Mesothelial cell of epicardium (in vitro differentiated cells): ENCODE results near the gene PCSK6. TPM values are rescaled to one million over a fixed set of nuclear protein-coding genes. Genes with fewer than 3 reads are reported as not detected.

Experiments
- DNase-seq, 2 experiments: peaks; one replicate each; pipeline ENCODE4 v3.0.0; 2021; ENCODE audit warnings: low spot score in 2 of 2; ENCODE audit not compliant: unreplicated experiment in 2 of 2
- H3K27ac Mint-ChIP-seq: 2 replicates; pipeline ENCODE4 v1.8.0; 2021; ENCODE audit warnings: mixed read lengths
- H3K27me3 Mint-ChIP-seq: 2 replicates; pipeline ENCODE4 v1.8.0; 2021; ENCODE audit warnings: low read depth, mixed read lengths
- H3K36me3 Mint-ChIP-seq: 2 replicates; pipeline ENCODE4 v1.8.0; 2021; ENCODE audit warnings: mixed read lengths
- H3K4me1 Mint-ChIP-seq: 2 replicates; pipeline ENCODE4 v1.8.0; 2021; ENCODE audit warnings: mixed read lengths
- H3K4me3 Mint-ChIP-seq: 2 replicates; pipeline ENCODE4 v1.8.0; 2021; ENCODE audit warnings: mild to moderate bottlenecking, moderate library complexity, mixed read lengths
- H3K9me3 Mint-ChIP-seq: 2 replicates; pipeline ENCODE4 v1.8.0; 2021; ENCODE audit warnings: mixed read lengths
- total RNA-seq: library from RNA; stranded (reverse); gene quantifications from 3 replicates; pipeline ENCODE4 v1.2.1, GENCODE V29; 2021
- TF ChIP-seq, protein P1 (sequence below): fragments of 200-600 bp; sonication (generic); IDR thresholded peaks from one replicate; pipeline ENCODE4 v1.5.0; 2021; ENCODE audit warnings: antibody characterized with exemption; ENCODE audit not compliant: unreplicated experiment

PCSK6 gene
- total RNA-seq, 1 donor from 2014 or later = 4.5 TPM

DNA sequence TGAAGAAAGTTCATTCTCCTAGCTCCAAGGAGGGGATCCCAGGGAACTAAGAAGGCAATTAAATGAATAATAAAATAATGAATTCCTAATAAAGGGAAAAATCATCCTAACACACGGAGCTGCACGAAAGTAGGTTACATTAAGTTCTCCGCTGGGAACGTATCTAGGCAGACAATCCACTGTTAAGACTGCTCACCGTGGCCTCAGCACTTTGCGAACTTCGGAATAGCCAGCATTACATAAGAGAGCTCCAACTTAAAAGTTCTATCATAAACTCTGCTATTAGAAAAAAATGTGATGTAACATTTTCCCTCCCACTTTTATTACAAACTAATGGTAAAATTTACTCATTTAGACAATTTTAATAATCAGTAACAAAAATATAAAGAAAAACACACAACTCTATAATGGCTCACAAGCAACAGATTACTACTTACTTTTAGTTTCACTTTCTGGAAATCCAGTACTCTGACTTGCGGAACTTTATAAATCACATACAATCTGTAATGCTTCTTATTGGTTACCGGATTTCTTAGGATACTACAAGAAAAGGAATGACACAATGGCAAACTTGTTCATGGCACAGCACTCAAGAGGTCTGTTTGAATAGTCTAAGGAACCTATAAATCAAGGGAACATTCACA, 202.9 kb downstream of the PCSK6 start:
- TF ChIP-seq, protein P1, sequence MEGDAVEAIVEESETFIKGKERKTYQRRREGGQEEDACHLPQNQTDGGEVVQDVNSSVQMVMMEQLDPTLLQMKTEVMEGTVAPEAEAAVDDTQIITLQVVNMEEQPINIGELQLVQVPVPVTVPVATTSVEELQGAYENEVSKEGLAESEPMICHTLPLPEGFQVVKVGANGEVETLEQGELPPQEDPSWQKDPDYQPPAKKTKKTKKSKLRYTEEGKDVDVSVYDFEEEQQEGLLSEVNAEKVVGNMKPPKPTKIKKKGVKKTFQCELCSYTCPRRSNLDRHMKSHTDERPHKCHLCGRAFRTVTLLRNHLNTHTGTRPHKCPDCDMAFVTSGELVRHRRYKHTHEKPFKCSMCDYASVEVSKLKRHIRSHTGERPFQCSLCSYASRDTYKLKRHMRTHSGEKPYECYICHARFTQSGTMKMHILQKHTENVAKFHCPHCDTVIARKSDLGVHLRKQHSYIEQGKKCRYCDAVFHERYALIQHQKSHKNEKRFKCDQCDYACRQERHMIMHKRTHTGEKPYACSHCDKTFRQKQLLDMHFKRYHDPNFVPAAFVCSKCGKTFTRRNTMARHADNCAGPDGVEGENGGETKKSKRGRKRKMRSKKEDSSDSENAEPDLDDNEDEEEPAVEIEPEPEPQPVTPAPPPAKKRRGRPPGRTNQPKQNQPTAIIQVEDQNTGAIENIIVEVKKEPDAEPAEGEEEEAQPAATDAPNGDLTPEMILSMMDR = no peak

DNA sequence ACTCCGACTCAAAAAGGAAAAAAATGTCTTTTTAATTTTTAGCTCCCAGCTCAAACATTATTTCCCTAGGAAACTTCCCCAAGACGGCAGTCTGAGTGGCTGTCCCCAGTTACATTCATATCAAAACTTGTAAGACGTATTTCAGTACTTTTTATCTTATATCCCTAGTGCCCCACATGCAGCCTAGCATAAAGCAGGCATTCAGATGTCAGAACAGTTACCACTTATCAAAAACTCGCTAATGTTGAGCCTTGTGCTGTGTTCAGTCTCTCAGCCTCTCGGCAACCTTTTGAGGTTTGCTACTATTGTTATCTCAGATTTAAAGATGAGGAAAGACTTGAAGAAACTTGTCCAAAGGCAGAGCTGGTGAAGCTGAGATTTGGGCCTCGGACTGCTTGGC, 205.6 kb downstream of the PCSK6 start:
- H3K27me3 Mint-ChIP-seq = no peaks in the 10 kb centered on the region
- DNase-seq = no peak
- H3K36me3 Mint-ChIP-seq = peaks cover 54% of the 10 kb centered on the region
- no peak overlapping the region for H3K4me3 Mint-ChIP-seq
- H3K27ac Mint-ChIP-seq = no peak overlapping the region
- H3K4me1 Mint-ChIP-seq = no peaks in the 10 kb centered on the region
- H3K9me3 Mint-ChIP-seq = no peaks in the 10 kb centered on the region
- TF ChIP-seq, protein P1 = no peak

More for the DNA sequence above, 202.9 kb downstream of the PCSK6 start:
- peaks cover 49% of the 10 kb centered on the region for H3K36me3 Mint-ChIP-seq
- no peaks in the 10 kb centered on the region for H3K9me3 Mint-ChIP-seq
- no peaks in the 10 kb centered on the region for H3K27me3 Mint-ChIP-seq
- H3K4me3 Mint-ChIP-seq = no peak overlapping the region
- no peak for DNase-seq
- H3K4me1 Mint-ChIP-seq = peaks cover 2% of the 10 kb centered on the region
- no peak overlapping the region for H3K27ac Mint-ChIP-seq

DNA sequence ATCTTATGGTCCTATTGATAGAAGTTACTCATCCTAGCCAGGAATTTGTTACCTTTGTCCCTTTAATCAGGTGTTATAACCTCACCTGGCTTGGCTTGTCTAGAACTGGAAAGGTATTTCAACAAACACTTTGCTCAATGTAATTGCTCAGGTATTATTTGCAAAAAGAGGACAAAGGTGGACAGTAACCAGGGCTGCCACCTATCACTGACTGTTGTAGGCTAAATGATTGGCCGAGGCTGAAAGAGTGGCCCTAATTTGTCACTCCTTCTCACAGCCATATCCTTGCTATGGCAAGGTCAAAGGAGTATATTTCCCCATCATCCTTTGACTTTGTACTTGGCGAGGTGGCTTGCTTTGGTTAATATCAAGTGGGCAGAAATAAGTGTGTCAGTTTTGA, 209.5 kb downstream of the PCSK6 start:
- DNase-seq = no peak
- H3K4me1 Mint-ChIP-seq = peaks cover 12% of the 10 kb centered on the region
- H3K4me3 Mint-ChIP-seq = no peak overlapping the region
- no peaks in the 10 kb centered on the region for H3K9me3 Mint-ChIP-seq
- TF ChIP-seq, protein P1 = no peak
- peaks cover 25% of the 10 kb centered on the region for H3K36me3 Mint-ChIP-seq
- no peaks in the 10 kb centered on the region for H3K27me3 Mint-ChIP-seq
- H3K27ac Mint-ChIP-seq = no peak overlapping the region

DNA sequence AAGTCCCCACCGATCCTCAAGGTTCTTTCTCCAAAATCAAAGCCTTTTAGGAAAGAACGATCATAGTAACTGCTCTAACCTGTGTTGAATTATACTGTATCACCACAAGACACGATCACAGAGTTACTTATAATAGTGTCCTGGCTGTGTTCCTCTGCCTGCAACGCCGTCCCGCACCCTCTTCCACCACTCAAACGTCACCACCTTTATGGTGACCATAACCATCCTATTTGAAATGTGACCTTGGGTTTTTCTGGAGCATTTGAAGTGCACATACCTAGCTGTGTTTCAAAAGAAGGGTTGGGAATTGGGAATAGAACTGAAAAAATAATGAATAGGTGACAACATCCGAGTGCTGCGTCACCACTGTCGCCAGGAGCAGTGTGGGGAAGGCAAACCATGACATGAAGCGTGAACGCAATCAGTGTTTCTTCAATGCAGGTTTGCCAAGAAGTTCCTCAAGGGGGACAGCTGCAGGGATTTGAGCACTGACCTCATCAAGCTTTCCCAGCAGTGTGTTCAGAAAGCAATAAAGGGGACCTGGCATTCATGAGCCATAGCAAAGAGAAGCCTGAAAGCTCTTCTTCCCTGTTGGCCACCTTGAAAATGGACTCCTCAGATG, 211.5 kb downstream of the PCSK6 start:
- TF ChIP-seq, protein P1 = no peak
- H3K36me3 Mint-ChIP-seq = peaks cover 37% of the 10 kb centered on the region
- peak overlapping the region; percentile 82 for H3K4me3 Mint-ChIP-seq
- H3K27ac Mint-ChIP-seq = peak overlapping the region; percentile 81
- no peak for DNase-seq
- no peaks in the 10 kb centered on the region for H3K27me3 Mint-ChIP-seq
- H3K9me3 Mint-ChIP-seq = no peaks in the 10 kb centered on the region
- H3K4me1 Mint-ChIP-seq = peaks cover 12% of the 10 kb centered on the region

DNA sequence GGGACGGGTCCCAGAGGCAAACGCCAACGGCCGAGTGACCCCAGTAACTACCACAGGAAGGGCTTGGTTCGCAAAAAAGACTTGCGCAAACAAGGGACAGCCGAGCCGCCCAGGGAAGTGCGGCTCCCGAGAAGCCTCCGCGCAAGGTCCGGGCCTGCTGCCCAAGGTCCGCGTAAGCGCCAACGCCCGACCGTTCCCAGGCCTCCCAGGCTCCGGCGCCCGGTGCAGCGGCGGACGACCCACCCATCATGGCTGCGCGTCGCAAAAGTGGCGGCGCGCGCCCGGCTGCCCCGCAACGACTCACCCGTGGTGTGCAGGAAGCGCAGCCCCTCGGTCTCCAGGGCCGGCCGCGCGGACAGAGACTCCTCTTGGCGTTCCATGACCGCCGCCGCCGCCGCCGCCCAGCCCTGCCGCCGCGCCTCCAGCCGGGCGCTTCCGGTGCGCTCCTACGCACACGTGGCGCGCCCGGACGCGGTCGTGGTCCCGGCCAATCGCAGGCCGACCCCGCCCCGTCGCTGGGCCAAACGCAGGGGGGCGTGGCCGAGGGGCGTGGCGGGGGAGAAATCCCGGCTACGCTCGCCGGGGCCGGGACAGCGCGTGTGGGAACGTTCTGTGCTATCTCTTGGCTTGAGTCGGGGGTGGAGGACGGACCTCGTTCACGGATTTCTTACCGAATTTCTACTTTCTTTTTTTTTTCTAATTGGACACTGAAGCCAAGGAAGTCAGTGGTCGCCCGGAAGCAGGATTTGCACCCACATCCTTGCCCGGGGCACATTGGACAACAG, 212.3 kb downstream of the PCSK6 start, which contains the start of gene SELENOS:
Gene SELENOS, minus strand, starts transcription at position 448 of the 785 bp plus-strand sequence. Its CDS starts 68 bp downstream, at position 380.
- Mint-ChIP-seq H3K27me3 (no peaks in the 10 kb centered on the region), H3K4me1 (peaks cover 12% of the 10 kb centered on the region), H3K27ac (peak within 1 kb of the TSS; percentile 94), H3K9me3 (no peaks in the 10 kb centered on the region), H3K36me3 (peaks cover 40% of the 10 kb centered on the region), H3K4me3 (peak within 1 kb of the TSS; percentile 93)
- TF ChIP-seq, protein P1 = no peak
- peak; percentile 90 to 94 for DNase-seq
